ENCODE measurements around the gene PANX3.

GRCh38 chr11:124640666-124641065 lies 29.4 kb downstream of the PANX3 start:
- TF ChIP-seq E4F1 (IDR thresholded peaks at IDR 0.05; ENCODE audit: borderline replicate concordance, partially characterized antibody), result no peak
- TF ChIP-seq FOS (IDR thresholded peaks at IDR 0.05; ENCODE audit: borderline replicate concordance, extremely low read depth, insufficient read length), result no peak
- no peak for TF ChIP-seq CTCF (IDR thresholded peaks at IDR 0.05 in 2 of 3, conservative IDR thresholded peaks at IDR 0.05 in 1 of 3; ENCODE audit: control insufficient read depth in 2 of 3, extremely low read depth in 1 of 3, insufficient read depth in 1 of 3, low read depth in 3 of 3, low read length in 3 of 3)
- TF ChIP-seq DPF2 (IDR thresholded peaks at IDR 0.05), result no peak
- TF ChIP-seq PAX5 (IDR thresholded peaks at IDR 0.05; ENCODE audit: borderline replicate concordance, low read depth, low read length), result no peak
- no peak for TF ChIP-seq MAX (IDR thresholded peaks at IDR 0.05; ENCODE audit: low read depth, low read length)
- TF ChIP-seq ELK1 (IDR thresholded peaks at IDR 0.05; ENCODE audit: low read depth, low read length), result no peak
- TF ChIP-seq POLR2AphosphoS5 (IDR thresholded peaks at IDR 0.05; ENCODE audit: low read length), result no peak
- no peak for TF ChIP-seq YY1 (IDR thresholded peaks at IDR 0.05; ENCODE audit: low read depth, low read length)
- TF ChIP-seq SMAD1 (IDR thresholded peaks at IDR 0.05; ENCODE audit: low read depth, partially characterized antibody), result no peak
- no peak for TF ChIP-seq EP300 (IDR thresholded peaks at IDR 0.05; ENCODE audit: borderline replicate concordance in 1 of 2, control insufficient read depth in 1 of 2, low read depth in 2 of 2, low read length in 2 of 2)
- TF ChIP-seq TCF12 (IDR thresholded peaks at IDR 0.05; ENCODE audit: low read depth, low read length), result no peak

All from GM12878 (cell line).